ENCODE data around the gene RALB. TPM values are rescaled to one million over a fixed set of nuclear protein-coding genes. Genes with fewer than 3 reads are reported as not detected.

Gene RALB
- total RNA-seq, 1 experiment from 2014 or later: 17.1 TPM

DNA sequence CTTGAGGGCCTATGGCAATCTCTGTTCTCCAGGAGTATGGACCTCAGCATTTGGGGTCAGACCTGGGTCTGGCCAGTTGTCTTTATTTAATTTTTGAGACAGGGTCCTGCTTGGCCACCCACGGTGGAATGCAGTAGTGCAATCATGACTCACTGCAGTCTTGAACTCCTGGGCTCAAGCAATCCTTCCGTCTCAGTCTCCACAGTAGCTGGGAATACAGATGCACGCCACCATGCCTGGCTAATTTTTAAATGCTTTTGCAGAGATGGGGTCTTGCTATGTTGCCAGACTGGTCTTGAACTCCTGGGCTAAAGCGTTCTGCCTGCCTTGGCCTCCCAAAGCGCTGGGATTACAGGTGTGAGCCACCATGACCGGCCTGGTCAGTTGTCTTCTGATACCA lies 46.9 kb downstream of the RALB start (continued):
- TF ChIP-seq, protein P1, sequence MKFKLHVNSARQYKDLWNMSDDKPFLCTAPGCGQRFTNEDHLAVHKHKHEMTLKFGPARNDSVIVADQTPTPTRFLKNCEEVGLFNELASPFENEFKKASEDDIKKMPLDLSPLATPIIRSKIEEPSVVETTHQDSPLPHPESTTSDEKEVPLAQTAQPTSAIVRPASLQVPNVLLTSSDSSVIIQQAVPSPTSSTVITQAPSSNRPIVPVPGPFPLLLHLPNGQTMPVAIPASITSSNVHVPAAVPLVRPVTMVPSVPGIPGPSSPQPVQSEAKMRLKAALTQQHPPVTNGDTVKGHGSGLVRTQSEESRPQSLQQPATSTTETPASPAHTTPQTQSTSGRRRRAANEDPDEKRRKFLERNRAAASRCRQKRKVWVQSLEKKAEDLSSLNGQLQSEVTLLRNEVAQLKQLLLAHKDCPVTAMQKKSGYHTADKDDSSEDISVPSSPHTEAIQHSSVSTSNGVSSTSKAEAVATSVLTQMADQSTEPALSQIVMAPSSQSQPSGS (CRISPR knock-in tag; IDR thresholded peaks at IDR 0.05; ENCODE audit: borderline replicate concordance, low read depth): no peak
- TF ChIP-seq NR2C2 (CRISPR knock-in tag; IDR thresholded peaks at IDR 0.05): no peak
- TF ChIP-seq, protein P2, sequence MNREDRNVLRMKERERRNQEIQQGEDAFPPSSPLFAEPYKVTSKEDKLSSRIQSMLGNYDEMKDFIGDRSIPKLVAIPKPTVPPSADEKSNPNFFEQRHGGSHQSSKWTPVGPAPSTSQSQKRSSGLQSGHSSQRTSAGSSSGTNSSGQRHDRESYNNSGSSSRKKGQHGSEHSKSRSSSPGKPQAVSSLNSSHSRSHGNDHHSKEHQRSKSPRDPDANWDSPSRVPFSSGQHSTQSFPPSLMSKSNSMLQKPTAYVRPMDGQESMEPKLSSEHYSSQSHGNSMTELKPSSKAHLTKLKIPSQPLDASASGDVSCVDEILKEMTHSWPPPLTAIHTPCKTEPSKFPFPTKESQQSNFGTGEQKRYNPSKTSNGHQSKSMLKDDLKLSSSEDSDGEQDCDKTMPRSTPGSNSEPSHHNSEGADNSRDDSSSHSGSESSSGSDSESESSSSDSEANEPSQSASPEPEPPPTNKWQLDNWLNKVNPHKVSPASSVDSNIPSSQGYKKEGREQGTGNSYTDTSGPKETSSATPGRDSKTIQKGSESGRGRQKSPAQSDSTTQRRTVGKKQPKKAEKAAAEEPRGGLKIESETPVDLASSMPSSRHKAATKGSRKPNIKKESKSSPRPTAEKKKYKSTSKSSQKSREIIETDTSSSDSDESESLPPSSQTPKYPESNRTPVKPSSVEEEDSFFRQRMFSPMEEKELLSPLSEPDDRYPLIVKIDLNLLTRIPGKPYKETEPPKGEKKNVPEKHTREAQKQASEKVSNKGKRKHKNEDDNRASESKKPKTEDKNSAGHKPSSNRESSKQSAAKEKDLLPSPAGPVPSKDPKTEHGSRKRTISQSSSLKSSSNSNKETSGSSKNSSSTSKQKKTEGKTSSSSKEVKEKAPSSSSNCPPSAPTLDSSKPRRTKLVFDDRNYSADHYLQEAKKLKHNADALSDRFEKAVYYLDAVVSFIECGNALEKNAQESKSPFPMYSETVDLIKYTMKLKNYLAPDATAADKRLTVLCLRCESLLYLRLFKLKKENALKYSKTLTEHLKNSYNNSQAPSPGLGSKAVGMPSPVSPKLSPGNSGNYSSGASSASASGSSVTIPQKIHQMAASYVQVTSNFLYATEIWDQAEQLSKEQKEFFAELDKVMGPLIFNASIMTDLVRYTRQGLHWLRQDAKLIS (CRISPR knock-in tag; IDR thresholded peaks at IDR 0.05; ENCODE audit: borderline replicate concordance): no peak
- TF ChIP-seq, protein P3, sequence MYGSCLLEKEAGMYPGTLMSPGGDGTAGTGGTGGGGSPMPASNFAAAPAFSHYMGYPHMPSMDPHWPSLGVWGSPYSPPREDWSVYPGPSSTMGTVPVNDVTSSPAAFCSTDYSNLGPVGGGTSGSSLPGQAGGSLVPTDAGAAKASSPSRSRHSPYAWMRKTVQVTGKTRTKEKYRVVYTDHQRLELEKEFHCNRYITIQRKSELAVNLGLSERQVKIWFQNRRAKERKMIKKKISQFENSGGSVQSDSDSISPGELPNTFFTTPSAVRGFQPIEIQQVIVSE (CRISPR knock-in tag; IDR thresholded peaks at IDR 0.05; ENCODE audit: borderline replicate concordance): no peak
- TF ChIP-seq, protein P4, sequence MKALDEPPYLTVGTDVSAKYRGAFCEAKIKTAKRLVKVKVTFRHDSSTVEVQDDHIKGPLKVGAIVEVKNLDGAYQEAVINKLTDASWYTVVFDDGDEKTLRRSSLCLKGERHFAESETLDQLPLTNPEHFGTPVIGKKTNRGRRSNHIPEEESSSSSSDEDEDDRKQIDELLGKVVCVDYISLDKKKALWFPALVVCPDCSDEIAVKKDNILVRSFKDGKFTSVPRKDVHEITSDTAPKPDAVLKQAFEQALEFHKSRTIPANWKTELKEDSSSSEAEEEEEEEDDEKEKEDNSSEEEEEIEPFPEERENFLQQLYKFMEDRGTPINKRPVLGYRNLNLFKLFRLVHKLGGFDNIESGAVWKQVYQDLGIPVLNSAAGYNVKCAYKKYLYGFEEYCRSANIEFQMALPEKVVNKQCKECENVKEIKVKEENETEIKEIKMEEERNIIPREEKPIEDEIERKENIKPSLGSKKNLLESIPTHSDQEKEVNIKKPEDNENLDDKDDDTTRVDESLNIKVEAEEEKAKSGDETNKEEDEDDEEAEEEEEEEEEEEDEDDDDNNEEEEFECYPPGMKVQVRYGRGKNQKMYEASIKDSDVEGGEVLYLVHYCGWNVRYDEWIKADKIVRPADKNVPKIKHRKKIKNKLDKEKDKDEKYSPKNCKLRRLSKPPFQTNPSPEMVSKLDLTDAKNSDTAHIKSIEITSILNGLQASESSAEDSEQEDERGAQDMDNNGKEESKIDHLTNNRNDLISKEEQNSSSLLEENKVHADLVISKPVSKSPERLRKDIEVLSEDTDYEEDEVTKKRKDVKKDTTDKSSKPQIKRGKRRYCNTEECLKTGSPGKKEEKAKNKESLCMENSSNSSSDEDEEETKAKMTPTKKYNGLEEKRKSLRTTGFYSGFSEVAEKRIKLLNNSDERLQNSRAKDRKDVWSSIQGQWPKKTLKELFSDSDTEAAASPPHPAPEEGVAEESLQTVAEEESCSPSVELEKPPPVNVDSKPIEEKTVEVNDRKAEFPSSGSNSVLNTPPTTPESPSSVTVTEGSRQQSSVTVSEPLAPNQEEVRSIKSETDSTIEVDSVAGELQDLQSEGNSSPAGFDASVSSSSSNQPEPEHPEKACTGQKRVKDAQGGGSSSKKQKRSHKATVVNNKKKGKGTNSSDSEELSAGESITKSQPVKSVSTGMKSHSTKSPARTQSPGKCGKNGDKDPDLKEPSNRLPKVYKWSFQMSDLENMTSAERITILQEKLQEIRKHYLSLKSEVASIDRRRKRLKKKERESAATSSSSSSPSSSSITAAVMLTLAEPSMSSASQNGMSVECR (CRISPR knock-in tag; IDR thresholded peaks at IDR 0.05; ENCODE audit: borderline replicate concordance): no peak
- TF ChIP-seq, protein P5, sequence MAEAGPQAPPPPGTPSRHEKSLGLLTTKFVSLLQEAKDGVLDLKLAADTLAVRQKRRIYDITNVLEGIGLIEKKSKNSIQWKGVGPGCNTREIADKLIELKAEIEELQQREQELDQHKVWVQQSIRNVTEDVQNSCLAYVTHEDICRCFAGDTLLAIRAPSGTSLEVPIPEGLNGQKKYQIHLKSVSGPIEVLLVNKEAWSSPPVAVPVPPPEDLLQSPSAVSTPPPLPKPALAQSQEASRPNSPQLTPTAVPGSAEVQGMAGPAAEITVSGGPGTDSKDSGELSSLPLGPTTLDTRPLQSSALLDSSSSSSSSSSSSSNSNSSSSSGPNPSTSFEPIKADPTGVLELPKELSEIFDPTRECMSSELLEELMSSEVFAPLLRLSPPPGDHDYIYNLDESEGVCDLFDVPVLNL (CRISPR knock-in tag; IDR thresholded peaks at IDR 0.05; ENCODE audit: borderline replicate concordance, low read depth): no peak
- TF ChIP-seq MYBL2 (CRISPR knock-in tag; IDR thresholded peaks at IDR 0.05): no peak

DNA sequence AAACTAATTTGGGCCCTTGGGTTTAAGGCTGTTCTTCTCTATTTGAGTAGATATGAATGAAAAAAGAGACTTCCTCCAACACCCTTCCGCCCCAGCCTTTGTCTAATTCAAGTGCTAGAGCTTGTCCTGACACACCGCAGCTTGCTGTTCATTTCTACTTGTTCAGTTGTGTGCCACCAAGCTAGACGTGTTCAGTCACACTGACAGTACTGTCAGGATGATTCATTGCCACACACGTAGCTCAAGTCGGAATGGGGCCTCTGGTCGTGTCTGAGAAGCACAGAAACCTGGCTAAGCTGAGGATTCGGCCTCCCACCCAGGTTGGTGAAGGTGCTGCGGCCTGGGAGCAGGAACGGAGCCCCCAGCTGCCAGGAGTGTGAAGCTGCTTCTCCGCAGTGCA lies 47.7 kb downstream of the RALB start:
- peak overlapping the region; percentile 5; the same call in 1 of the 2 replicates for H3K27ac Mint-ChIP-seq
- TF ChIP-seq, protein P6, sequence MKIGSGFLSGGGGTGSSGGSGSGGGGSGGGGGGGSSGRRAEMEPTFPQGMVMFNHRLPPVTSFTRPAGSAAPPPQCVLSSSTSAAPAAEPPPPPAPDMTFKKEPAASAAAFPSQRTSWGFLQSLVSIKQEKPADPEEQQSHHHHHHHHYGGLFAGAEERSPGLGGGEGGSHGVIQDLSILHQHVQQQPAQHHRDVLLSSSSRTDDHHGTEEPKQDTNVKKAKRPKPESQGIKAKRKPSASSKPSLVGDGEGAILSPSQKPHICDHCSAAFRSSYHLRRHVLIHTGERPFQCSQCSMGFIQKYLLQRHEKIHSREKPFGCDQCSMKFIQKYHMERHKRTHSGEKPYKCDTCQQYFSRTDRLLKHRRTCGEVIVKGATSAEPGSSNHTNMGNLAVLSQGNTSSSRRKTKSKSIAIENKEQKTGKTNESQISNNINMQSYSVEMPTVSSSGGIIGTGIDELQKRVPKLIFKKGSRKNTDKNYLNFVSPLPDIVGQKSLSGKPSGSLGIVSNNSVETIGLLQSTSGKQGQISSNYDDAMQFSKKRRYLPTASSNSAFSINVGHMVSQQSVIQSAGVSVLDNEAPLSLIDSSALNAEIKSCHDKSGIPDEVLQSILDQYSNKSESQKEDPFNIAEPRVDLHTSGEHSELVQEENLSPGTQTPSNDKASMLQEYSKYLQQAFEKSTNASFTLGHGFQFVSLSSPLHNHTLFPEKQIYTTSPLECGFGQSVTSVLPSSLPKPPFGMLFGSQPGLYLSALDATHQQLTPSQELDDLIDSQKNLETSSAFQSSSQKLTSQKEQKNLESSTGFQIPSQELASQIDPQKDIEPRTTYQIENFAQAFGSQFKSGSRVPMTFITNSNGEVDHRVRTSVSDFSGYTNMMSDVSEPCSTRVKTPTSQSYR (CRISPR knock-in tag; IDR thresholded peaks at IDR 0.05): no peak
- no peak for TF ChIP-seq TEAD1 (CRISPR knock-in tag; IDR thresholded peaks at IDR 0.05)
- TF ChIP-seq MYBL2 (CRISPR knock-in tag; IDR thresholded peaks at IDR 0.05): no peak
- ATAC-seq: no peak
- no peak overlapping the region for H3K4me3 Mint-ChIP-seq
- H3K36me3 Mint-ChIP-seq: peaks cover 6% of the 10 kb centered on the region; the same call in 1 of the 2 replicates
- ChIA-PET POLR2A (no interaction called here), CTCF (interaction anchor here (1.6 to 2.6 kb wide), 4 partner anchors 13 to 93 kb away, joined by 5 to 12 read pairs (median 6); no protein-coding TSS in a partner anchor)
- peaks cover 4% of the 10 kb centered on the region for H3K27me3 Mint-ChIP-seq (ENCODE audit: low read depth)
- no peak for DNase-seq (ENCODE audit: low spot score)
- 0 out of 2 replicates have a peak, but pooled peaks cover 4% of the 10 kb centered on the region for H3K4me1 Mint-ChIP-seq
- H3K9me3 Mint-ChIP-seq: no peaks in the 10 kb centered on the region
